Caco-2 (cell line): ENCODE results near the gene SIL1. TPM values are rescaled to one million over a fixed set of nuclear protein-coding genes. Genes with fewer than 3 reads are reported as not detected.

Experiments used
- BruUV-seq: library from RNA; stranded (reverse); fragments of 400-500 nt; replicated peaks from 2 replicates; lab custom pipeline; 2021; lab: Mats Ljungman, UMichigan
- CTCF ChIA-PET: fragments of 300-600 bp; sonication (Branson Sonifier 250); formaldehyde crosslinking; loops from one replicate; lab custom pipeline; 2022; ENCODE audit warnings: antibody characterized with exemption; lab: Charles Lee
- POLR2A ChIA-PET: fragments of 300-600 bp; sonication (Branson Sonifier 250); formaldehyde crosslinking; loops from one replicate; lab custom pipeline; 2022; ENCODE audit warnings: antibody characterized with exemption; lab: Charles Lee
- DNase-seq, 2 experiments: peaks; one replicate each; pipeline versions ENCODE4 v3.0.0 to v3.0.0-alpha.2; 2020 to 2022
- H3K27me3 ChIP-seq: replicated peaks from 2 replicates; pipeline ENCODE4 v1.6.0; 2011; ENCODE audit warnings: low read length; ENCODE audit not compliant: control insufficient read depth, insufficient read depth
- H3K36me3 ChIP-seq: 2 replicates; pipeline ENCODE4 v1.5.1; 2011; ENCODE audit warnings: low read length; ENCODE audit not compliant: control insufficient read depth, insufficient read depth
- H3K4me1 ChIP-seq: fragments of 250-450 bp; sonication (Bioruptor Pico); 2 replicates; pipeline ENCODE4 v1.5.1; 2020; ENCODE audit warnings: mild to moderate bottlenecking
- H3K4me3 ChIP-seq: 2 replicates; pipeline ENCODE4 v1.5.1; 2011; ENCODE audit warnings: low read depth, mild to moderate bottlenecking, control low read depth, low read length
- H3K9me3 ChIP-seq: fragments of 250-450 bp; sonication (Bioruptor Pico); 2 replicates; pipeline ENCODE4 v1.5.1; 2020; ENCODE audit warnings: mild to moderate bottlenecking, moderate library complexity
- H3K27ac Mint-ChIP-seq: one replicate; pipeline ENCODE4 v1.8.0; 2022; ENCODE audit warnings: mixed read lengths; ENCODE audit not compliant: unreplicated experiment
- H3K27me3 Mint-ChIP-seq: one replicate; pipeline ENCODE4 v1.8.0; 2022; ENCODE audit warnings: mixed read lengths; ENCODE audit not compliant: insufficient read depth, unreplicated experiment
- H3K36me3 Mint-ChIP-seq: one replicate; pipeline ENCODE4 v1.8.0; 2022; ENCODE audit warnings: mild to moderate bottlenecking, mixed read lengths; ENCODE audit not compliant: insufficient read depth, unreplicated experiment
- H3K4me1 Mint-ChIP-seq: one replicate; pipeline ENCODE4 v1.8.0; 2022; ENCODE audit warnings: low read depth, mixed read lengths; ENCODE audit not compliant: unreplicated experiment
- H3K4me3 Mint-ChIP-seq: one replicate; pipeline ENCODE4 v1.8.0; 2022; ENCODE audit warnings: mild to moderate bottlenecking, moderate library complexity, mixed read lengths; ENCODE audit not compliant: unreplicated experiment
- H3K9me3 Mint-ChIP-seq: one replicate; pipeline ENCODE4 v1.8.0; 2022; ENCODE audit warnings: mixed read lengths; ENCODE audit not compliant: unreplicated experiment
- intact Hi-C: fragments of 100-400 bp; cut with micrococcal nuclease; formaldehyde crosslinking; loops from one replicate; pipeline ENCODE4 v1.10.0; 2022; ENCODE audit not compliant: unreplicated experiment
- total RNA-seq: library from RNA; stranded (reverse); gene quantifications from 2 replicates; pipeline ENCODE4 v1.2.3, GENCODE V29; 2022
- TF ChIP-seq, protein P1 (sequence below), 2 experiments: fragments of 200-600 bp in 1 of 2; IDR thresholded peaks; 1 replicate in 1 of 2; 2 replicates in 1 of 2; pipeline versions ENCODE4 v1.5.1 to v1.8.0; 2011 to 2022; ENCODE audit warnings: antibody characterized with exemption in 1 of 2, control low read depth in 1 of 2, inconsistent platforms in 1 of 2, low read depth in 1 of 2, low read length in 1 of 2, mild to moderate bottlenecking in 1 of 2, moderate library complexity in 1 of 2; ENCODE audit not compliant: insufficient read depth in 1 of 2, severe bottlenecking in 1 of 2, unreplicated experiment in 1 of 2

The SIL1 gene
- total RNA-seq, 1 experiment from 2014 or later: 29.7 TPM

- Mint-ChIP-seq H3K36me3 (no peaks in the 10 kb centered on the region), H3K27ac (no peak overlapping the region), H3K4me3 (no peak overlapping the region), H3K9me3 (no peaks in the 10 kb centered on the region), H3K4me1 (no peaks in the 10 kb centered on the region), H3K27me3 (no peaks in the 10 kb centered on the region)
- H3K27me3 ChIP-seq: no peaks in the 10 kb centered on the region
- CTCF ChIA-PET: no interaction called here
- H3K4me3 ChIP-seq: no peak overlapping the region
- POLR2A ChIA-PET: no interaction called here
- TF ChIP-seq, protein P1, sequence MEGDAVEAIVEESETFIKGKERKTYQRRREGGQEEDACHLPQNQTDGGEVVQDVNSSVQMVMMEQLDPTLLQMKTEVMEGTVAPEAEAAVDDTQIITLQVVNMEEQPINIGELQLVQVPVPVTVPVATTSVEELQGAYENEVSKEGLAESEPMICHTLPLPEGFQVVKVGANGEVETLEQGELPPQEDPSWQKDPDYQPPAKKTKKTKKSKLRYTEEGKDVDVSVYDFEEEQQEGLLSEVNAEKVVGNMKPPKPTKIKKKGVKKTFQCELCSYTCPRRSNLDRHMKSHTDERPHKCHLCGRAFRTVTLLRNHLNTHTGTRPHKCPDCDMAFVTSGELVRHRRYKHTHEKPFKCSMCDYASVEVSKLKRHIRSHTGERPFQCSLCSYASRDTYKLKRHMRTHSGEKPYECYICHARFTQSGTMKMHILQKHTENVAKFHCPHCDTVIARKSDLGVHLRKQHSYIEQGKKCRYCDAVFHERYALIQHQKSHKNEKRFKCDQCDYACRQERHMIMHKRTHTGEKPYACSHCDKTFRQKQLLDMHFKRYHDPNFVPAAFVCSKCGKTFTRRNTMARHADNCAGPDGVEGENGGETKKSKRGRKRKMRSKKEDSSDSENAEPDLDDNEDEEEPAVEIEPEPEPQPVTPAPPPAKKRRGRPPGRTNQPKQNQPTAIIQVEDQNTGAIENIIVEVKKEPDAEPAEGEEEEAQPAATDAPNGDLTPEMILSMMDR (IDR thresholded peaks at IDR 0.05; ENCODE audit: insufficient read depth in 1 of 2, low read depth in 1 of 2, low read length in 1 of 2, severe bottlenecking in 1 of 2, unreplicated experiment in 1 of 2): no peak
- no peaks in the 10 kb centered on the region for H3K4me1 ChIP-seq
- no peak for DNase-seq
- no peaks in the 10 kb centered on the region for H3K9me3 ChIP-seq
- H3K36me3 ChIP-seq: no peaks in the 10 kb centered on the region
- intact Hi-C loops: no loop called here
- BruUV-seq: no TSS peak
These were observed 193.5 kb downstream of the SIL1 start for GRCh38 chr5:139004374-139005307.

GRCh38 chr5:138999674-139000073 lies 198.5 kb downstream of the SIL1 start:
- Mint-ChIP-seq H3K4me1 (no peaks in the 10 kb centered on the region), H3K27ac (no peak overlapping the region), H3K4me3 (no peak overlapping the region), H3K27me3 (no peaks in the 10 kb centered on the region), H3K36me3 (no peaks in the 10 kb centered on the region), H3K9me3 (no peaks in the 10 kb centered on the region)
- H3K36me3 ChIP-seq: no peaks in the 10 kb centered on the region
- TF ChIP-seq, protein P1 (IDR thresholded peaks at IDR 0.05; ENCODE audit: insufficient read depth in 1 of 2, low read depth in 1 of 2, low read length in 1 of 2, severe bottlenecking in 1 of 2, unreplicated experiment in 1 of 2): no peak
- H3K9me3 ChIP-seq: no peaks in the 10 kb centered on the region
- BruUV-seq: no TSS peak
- intact Hi-C loops: no loop called here
- ChIA-PET POLR2A (no interaction called here), CTCF (no interaction called here)
- DNase-seq: no peak
- H3K4me1 ChIP-seq: no peaks in the 10 kb centered on the region
- H3K4me3 ChIP-seq: no peak overlapping the region
- H3K27me3 ChIP-seq: no peaks in the 10 kb centered on the region

GRCh38 chr5:138998521-138998920 lies 199.6 kb downstream of the SIL1 start:
- no TSS peak for BruUV-seq
- Mint-ChIP-seq H3K9me3 (no peaks in the 10 kb centered on the region), H3K36me3 (no peaks in the 10 kb centered on the region), H3K27me3 (no peaks in the 10 kb centered on the region), H3K4me1 (no peaks in the 10 kb centered on the region), H3K27ac (no peak overlapping the region), H3K4me3 (no peak overlapping the region)
- no peaks in the 10 kb centered on the region for H3K27me3 ChIP-seq
- TF ChIP-seq, protein P1 (IDR thresholded peaks at IDR 0.05; ENCODE audit: insufficient read depth in 1 of 2, low read depth in 1 of 2, low read length in 1 of 2, severe bottlenecking in 1 of 2, unreplicated experiment in 1 of 2): no peak
- intact Hi-C loops: no loop called here
- DNase-seq: no peak
- no peaks in the 10 kb centered on the region for H3K9me3 ChIP-seq
- no peak overlapping the region for H3K4me3 ChIP-seq
- no peaks in the 10 kb centered on the region for H3K36me3 ChIP-seq
- POLR2A ChIA-PET: no interaction called here
- CTCF ChIA-PET: interaction anchor here (0.7 kb wide), 1 partner anchor 563 kb away, joined by 12 read pairs; no protein-coding TSS in a partner anchor
- no peaks in the 10 kb centered on the region for H3K4me1 ChIP-seq
